ENCODE measurements around the gene ADAMTSL3.

The ADAMTSL3 gene

DNA sequence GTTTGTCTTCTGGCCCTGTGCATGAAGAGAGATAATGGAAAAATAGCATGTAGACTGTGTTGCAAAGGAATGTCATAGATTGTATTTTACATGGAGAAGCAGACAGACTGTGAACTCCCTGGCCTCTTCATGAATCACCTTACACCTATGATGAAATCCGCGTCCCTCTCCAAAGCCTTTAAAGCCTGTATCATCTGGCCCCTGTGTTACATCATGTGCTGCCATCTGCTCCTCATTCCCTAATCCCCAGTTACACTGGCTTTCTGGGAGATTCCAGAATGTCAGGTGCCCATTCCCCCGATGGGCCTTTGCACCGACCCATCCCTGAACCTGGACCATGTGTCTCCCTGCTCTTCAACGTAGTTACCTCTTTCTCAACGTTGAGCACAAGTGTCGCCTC, 190.8 kb downstream of the ADAMTSL3 start:
- no peak for DNase-seq

DNA sequence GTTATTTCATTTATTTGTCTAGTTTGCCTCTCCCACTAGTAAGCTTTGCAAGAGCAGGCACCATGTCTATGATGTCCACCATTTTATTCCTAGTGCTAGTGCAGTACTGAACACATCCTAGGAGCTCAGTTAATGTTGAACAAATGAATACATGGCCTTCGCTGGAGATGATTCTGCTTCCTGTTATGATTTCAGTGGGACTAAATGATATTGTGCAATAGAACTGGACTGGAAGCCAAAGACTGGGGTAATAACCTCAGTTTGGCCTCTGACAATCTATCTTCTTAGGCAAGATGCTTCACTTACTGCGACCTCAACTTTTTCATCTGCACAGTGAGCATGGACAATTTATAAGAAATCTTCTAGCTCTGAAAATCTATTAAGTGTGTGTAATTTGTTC, 191.3 kb downstream of the ADAMTSL3 start:
- no peak for DNase-seq

DNA sequence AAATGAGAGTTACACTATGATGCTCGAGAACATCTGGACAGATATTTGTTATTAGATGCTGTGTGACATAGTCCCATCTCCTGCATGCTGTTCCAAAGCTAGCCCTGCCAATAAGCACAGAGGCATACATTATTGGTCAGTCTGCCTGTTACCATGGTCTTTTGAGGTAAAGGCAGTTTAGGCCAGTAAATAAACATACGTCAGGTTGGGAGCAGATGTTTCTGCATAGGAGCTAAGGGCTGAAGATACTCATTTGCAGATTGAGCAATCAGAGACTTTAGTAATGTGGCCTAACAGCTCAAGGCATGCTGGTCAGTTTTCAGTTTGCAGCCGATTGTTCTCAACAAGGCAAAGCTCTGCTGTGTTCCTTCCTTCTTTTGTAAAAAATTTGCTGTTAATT, 192.9 kb downstream of the ADAMTSL3 start:
- no peak for DNase-seq

DNA sequence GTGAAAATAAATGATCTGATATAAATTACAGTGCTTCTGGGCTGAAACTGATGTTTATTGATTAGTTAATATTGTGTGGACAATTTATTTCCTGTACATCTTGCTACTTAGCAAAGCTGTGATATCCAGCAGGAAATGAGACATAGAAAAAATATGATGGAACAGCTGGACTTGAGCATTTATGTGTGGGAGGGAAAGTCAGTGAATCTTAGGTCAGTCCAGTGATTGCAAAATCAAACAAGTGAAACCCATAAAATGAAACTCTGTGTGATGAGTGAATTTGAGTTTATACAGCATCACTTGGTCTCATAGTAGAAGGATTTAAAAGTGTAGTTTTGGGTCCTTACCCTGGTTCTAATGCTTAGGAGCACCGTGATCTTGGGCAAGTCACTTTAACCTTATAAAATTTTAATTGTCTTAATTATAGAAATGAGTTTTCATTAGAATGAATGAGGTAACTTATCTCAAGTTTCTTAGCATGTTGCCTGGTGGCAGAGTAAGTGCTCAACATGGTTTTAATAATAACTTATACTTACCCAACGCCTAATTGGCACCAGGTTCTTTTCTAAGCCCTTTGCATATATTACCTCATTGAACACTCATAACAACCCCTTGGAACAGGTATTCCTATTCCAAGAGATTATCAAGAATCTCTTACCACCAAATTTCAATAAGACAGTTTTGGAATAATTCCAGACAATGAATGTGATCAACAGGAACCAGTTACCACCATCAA, 194.6 kb downstream of the ADAMTSL3 start:
- no peak for DNase-seq

DNA sequence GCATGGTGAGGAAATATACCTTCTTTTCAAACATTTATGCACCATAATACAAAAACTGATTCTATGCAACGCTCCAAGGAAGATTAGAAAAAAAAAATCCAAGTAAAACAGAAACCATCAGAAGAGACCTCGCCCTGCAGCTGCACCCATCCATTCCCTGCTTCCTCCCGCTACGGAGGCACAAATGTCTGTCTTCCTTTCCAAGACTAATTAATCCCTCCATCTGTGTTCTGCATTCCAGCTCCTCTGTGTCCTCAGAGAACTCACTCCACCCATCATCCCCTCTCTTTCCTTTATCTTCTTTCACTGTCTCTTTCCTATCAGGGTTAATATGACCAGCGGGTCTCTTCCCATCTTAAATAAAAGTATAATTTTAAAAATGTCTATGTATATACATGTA, 196.1 kb downstream of the ADAMTSL3 start:
- DNase-seq: no peak

DNA sequence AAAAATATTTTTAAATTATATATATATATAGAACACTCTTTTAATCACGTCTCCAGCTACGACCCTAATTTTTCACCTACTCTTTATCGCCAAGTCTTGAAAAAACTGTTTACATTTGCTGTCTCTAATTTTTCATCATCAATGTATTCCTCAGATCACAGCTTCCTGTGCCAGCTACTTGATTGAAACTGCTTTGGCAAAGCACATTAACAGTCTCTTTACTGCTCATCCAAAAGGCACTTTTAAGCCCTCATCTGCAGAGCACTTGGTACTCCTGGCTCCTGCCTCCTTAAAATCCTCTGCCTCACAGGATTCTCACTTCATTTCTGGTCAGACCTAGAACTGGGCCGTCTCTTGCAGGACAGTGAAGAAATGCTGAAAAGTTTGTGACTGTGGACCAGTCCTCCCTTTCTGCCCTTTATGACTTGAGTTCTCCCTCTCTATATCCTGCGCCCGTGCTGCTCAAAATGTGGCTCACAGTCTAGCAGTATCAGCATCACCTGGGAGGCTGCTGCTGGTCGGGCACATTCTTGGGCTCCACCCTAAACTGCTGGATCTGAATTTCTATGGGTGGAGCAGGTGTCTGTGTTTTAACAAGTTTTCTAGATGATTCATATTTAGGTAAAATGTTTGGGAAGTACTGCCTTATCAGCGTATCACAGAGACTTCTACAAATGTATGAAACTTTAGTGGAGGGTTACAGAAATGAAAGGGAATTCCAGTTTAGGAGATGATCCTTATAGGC, 196.8 kb downstream of the ADAMTSL3 start:
- DNase-seq: no peak

DNA sequence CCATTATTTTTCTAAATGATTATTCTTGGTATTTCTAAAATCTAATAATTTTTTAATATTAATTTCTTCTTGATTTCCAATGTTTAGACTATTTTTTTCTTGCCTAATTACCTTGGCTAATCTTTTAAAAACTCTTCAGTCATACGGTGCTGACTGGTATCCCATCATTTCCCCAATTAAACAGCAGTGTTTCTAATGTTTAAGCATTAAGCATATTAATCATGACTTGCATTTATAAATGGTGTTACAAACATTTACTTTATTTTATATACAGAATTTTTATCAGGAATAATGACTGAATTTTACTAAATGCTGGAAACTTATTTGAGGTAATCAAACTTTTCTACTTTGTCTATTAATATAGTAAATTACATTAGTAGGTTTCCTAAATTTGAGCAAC, 199.3 kb downstream of the ADAMTSL3 start:
- DNase-seq: no peak

DNA sequence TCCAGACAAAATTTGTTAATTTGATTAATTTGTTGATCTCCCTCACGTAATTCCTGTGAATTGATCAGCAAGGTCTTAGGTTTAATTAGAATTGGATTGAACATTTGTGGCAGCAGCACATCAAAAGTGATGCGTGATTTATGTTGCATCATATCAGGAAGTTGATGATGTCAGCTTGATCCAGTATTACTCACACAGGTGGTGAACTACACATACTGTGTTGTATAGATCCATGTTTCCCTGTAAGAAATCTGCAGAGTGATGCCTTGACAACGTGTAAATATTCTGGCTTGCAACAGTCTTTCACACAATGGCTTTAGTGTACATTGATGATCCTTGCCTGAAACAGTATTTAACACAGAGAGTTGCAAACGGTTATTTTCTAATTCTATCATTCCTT, 200.4 kb downstream of the ADAMTSL3 start:
- peak; percentile 37 for DNase-seq

DNA sequence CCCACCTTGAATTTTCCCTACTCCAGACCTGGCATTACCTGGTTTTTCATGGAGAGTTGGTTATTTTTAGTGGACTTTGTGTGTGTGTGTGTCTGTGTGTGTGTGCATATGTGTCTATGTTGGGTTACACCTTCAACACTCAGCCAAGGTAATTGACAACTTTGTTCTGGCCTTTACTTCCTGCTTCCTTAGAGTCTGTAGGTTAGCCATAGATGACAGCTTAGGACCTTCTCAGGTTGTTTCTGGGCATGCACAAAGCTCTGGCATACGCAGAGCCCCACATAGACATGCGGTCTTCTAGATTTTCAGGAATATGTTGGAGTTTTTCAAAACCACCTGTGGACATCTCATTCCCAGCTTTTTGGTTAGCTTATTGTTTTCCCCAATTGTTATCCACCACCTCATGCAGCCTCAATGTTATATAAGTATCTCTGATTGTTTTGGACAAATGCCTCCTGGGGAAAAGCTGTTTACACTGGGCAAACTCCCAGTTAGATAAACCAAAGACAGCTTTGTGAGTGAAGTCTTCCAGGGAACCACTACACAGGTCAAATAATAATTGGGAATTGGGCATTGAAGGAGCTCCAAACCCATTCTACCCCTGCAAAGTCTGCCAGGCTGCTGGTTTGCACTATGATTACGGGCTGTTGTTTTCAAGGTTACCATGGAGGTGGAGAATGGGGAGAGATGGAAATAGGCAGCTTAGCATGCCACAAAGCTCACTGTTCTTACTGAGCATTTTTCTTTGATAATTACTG, 201.2 kb downstream of the ADAMTSL3 start:
- DNase-seq: no peak

DNA sequence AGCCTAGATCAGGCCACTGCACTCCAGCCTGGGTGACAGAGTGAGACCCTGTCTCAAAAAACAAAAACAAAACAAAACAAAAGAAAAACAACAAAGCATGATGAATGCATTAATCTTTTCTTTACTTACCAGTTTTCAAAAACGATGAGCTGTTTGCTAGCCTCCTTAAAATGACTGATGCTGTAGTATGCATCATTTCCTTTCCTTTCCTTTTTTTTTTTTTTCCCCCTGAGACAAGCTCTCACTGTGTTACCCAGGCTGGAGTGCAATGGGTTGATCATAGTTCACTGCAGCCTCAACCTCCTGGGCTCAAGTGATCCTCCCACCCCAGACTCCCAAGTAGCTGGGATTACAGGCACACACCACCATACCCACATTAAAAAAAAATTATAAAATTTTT, 202.0 kb downstream of the ADAMTSL3 start:
- DNase-seq: no peak

DNA sequence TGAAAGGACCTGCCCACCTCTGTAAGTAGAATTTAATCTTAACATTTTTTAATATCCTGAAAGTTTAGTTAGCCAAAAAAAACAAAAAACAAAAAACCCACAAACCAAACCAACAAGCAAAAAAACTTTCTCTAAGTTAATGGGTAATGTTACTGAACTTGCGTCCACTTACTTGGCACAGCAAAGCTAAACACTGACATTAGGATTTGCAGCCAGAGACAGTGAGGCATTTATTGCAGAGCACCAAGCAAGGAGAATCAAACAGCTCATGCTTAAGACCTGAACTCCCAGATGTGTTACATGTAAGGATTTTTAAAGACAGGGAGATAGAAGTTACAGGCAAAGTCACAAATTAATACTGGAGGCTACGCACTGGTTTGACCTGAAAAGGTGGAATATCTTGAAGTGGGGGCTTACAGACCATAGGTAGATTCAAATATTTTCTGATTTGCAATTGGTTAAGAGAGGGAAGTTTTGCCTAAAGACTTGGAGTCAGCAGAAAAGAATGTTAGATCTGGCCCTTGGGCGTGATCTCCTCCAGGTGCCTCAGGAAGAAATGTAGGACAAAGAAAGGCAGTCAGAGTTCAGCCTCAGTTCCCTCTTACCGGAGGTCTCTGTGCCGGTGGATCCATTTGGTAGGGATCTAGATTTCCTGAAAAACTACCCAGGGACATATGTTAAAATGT, 205.0 kb downstream of the ADAMTSL3 start:
- no peak for DNase-seq

DNA sequence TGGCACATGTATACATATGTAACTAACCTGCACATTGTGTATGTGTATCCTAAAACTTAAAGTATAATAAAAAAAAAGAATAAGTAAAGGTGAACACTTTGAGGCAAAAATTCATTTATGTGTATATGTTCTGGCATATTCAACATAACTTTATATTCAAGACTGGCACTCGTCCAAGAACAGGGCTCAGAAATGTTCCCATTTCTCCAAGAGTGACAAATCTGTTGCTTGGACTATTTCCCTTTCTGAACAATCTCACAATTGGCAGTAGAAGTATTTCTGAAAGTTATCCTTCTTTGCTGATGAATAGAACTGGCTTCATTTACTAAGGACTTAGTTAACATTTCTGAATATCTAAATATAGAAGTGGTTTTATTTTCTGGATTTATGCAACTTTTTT, 212.8 kb downstream of the ADAMTSL3 start:
- DNase-seq: no peak

DNA sequence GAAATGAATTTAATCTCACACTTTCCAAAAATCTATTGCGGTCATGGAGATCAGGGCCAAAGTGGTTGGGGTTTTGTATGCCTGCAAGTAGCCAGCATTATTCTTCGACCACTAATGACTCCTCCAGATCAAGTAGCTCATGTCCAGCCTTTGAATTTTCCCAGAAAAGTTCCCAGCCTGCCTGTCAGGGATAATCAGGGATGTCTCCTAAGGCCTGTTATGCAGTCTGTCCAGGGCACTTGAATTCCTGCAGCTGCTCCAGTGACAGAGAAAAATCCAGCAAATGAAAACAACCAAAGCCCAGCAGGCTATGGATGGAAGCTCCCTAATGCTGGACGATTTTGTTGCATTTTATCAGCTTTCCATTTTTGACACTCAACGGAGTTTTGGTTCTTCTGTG, 215.4 kb downstream of the ADAMTSL3 start:
- DNase-seq: no peak

DNA sequence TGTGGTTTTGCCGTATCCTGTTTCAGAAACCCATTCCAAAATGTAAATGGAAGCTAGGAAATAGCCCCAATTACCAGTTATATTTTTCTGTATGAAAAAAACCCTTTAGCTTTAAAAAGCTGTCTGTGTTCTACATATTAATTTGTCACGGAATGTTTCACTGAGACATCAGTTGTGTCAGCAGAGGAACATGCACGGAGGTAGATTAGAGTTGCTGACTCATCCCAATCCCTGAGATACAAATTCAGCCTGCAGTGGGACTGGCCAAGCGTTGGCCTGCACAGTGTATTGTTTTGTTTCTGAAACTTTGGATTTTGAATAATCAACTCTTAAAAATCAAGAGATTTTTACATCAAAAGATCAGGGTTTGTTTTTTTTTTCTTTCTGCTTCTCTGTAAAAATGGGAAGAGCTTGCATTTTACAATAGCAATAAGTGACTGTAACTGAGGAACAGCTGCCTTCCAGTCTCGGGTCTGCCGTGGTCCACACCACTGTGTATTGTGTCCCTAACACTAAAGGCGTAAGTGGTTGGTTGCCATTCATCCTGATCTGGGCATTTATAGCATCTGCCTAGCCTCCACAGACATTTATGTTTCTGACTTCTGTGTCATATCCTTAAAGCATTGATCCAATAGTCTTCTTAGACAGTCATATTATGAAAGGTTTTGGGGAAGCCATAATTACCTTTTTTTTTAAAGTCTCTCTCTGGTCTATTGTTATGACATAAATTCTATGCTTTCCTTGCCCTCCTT, 218.1 kb downstream of the ADAMTSL3 start:
- DNase-seq: peak; percentile 12

DNA sequence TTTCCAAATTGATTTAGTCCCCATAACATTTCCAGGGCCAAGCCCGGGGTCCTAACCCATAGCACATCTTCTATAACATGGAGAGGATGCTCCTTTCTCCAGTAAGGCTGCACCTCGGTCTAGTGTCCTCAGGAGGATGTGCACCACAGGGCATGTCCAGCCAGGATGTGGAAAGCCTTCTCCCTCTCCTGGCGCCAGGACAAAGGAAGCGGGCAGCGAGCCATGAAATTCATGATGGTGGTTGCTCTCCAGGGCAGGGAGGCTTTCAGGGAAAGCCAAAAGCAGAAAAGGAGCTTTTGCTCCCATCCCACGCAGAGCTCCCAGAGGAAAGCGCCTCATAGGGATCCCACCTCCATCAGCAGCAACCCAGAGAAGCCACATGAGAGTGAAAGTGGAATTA, 220.0 kb downstream of the ADAMTSL3 start:
- DNase-seq: no peak

DNA sequence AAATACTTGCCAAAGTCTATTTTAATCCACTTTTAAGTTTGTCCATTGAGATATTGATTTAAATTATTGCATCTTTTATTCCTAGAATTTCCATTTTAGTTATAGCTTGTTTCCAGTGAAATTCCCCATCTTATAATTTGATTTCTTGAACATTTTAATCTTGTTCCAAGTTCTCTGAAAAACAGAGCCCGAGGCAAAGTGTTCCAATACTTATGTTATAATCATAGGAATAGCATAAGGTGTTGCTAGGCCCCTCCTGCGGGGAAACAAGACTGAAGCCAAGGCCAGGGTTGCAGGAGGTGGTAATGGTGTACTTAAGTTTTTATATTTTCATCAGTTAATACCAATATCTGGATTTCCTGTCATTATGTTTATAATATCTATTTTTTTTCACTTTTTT, 226.6 kb downstream of the ADAMTSL3 start:
- no peak for DNase-seq

DNA sequence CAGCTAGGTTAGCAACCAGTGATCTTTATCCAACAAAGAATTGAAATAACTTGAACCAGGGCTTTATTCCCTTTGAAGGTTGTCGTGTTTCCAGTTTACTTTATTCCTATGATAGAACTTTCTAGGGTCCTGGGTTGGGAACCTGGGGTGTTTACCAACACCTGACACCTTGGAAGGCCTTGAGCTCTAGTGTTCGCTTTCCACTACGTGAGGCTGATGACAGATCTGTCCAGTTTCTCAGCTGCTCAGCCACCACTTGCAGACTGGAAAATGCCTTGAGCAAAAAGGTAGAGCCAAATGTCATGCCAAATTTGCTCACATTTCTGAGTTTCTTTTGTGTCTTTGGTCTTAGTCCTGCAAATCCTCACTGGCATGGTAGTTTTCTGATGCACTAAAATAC, 227.2 kb downstream of the ADAMTSL3 start:
- no peak for DNase-seq

DNA sequence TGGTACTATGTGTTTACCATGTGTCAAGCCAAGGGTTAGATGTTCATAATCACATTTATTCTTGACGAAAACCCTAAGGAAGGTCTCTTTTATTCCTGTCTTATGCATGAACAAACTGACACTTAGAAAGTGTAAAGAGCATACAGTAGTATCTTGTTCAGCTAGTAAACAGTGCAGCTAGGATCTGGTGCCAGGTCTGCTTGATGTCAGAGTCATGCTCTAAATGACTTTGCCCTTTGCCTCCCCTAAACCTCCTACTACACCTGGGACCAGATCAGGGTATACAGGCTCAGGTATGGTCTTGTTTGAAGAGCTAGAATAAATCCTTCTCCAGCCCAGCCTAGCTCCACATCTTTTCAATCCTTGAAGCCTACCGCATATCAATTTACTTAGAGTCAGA, 232.4 kb downstream of the ADAMTSL3 start:
- DNase-seq: no peak

DNA sequence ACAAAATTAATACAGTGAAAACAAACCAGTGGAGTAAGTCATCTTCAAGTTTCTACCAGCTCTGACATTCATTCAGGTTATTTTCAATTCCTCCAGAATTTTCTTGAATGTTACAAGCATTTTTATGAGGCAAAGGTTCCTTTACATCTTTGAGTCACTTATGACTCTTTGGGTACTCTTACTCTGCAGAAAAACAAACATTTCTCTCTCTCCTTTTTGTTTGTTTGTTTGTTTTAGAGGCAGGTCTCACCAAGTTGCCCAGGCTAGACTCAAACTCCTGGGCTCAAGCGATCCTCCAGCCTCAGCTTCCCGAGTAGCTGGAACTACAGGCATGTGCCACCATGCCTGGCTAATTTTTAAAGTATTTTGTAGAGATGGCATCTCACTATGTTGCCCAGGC, 233.5 kb downstream of the ADAMTSL3 start:
- DNase-seq: no peak

DNA sequence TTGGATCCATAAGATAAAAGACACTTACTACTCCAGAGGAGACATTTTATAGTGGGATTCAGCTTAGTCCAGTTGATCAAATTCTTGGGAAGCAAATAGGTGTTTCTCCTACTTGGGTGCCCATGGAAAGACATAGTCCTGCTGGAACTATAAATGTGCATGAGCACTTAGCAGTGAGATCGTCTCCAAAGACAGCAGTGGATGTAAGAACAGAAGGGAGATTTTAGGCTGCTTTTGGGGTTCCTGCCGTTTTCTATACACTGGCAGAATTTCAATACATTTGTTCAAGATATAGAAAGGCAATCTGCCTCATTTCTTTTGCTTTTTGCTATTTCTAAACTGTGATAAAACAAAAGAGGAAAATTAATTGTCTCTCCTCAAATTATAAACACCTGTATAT, 234.0 kb downstream of the ADAMTSL3 start:
- DNase-seq: no peak

DNA sequence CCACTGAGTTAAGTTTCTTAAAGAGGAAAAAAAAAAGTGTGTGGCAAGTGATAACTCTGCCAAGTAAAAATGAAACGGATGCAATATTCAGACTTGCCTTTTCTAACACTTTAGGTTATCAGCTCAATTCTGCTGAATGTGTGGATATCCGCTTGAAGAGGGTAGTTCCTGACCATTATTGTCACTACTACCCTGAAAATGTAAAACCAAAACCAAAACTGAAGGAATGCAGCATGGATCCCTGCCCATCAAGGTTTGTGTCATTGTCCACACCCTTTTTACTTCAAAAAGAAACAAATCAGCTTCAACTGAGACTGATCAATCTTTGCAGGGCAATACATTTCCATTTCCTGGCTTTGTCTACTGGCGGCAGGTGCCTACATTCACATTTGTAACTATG, 236.1 kb downstream of the ADAMTSL3 start:
- DNase-seq: peak; percentile 27

DNA sequence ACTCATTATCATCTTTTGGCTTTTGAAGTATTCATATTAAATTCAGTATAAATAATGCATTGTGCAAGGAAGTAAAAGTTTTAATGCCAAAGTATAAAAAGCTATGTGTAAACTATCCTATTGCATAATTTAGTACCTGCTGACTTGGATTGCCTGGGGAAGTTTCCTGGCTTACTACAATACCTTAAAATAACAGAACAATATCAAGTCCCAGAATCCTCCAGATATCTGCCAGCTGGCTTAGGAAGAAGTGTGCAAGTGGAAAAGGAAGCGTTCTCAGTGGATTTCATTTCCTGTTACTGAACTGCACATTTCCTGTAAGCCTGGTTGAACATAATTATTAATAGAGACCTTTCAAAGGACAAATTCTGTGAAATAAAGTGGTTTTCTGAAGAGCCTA, 236.7 kb downstream of the ADAMTSL3 start:
- DNase-seq: no peak

DNA sequence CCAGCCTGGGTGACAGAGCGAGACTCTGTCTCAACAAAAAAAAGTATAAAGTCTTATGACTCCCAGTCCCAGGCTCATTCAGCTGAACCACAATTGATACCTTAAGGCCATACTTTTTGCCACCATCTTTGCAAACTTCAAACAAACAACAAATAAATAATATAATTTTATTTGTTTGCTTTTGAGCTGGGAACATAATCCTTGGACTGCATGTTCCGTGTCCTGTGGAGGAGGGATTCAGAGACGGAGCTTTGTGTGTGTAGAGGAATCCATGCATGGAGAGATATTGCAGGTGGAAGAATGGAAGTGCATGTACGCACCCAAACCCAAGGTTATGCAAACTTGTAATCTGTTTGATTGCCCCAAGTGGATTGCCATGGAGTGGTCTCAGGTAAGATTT, 238.6 kb downstream of the ADAMTSL3 start:
- no peak for DNase-seq

Measured in activated CD4-positive, alpha-beta T cell treated with anti-CD3 and anti-CD28 coated beads, Interleukin-2, amount 50 U/mL, for 16 hours (primary cell).